HG02852 (cell line): ENCODE data around the gene SCAF4.
"Not testable (repeated sequence)": the region's sequence is repeated elsewhere in the genome, so short reads cannot be mapped to it uniquely, and the experiment has no call there.

Experiments used
- ATAC-seq: cut with Tn5 transposase; IDR thresholded peaks from one replicate; pipeline ENCODE4 v1.9.1; 2021; ENCODE audit warnings: mild to moderate bottlenecking, moderate library complexity; ENCODE audit not compliant: unreplicated experiment

The SCAF4 gene

DNA sequence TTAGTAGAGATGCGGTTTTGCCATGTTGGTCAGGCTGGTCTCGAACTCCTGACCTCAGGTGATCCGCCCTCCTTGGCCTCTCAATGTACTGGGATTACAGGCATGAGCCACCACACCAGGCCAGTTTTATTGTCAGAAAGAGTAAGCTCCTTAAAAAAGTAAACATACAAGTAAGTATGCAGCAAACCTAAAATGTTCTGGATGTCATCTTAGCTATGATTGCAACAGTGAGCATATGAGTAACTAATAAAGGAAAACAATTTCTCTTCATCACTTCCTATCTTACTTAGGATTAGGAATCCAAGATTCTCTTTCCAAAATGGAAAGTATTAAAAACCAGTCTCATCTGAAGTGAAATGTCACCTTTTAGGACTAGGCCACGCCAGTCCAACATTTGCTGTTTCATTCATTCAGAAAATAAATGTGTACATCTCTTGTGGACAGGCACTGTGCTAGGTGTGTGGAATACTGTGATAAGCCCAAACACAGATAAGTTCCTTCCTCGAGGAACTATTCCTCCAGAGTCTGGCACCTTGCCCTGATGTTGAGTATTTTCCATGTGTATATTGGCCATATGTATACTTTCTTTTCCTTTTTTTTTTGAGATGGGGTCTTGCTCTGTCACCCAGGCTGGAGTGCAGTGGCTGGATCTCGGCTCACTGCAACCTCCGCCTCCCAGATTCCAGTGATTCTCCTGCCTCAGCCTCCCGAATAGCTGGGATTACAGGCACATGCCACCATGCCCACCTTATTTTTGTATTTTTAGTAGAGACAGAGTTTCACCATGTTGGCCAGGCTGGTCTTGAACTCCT is 5.9 kb upstream of the SCAF4 start:
- not testable (repeated sequence) for ATAC-seq

DNA sequence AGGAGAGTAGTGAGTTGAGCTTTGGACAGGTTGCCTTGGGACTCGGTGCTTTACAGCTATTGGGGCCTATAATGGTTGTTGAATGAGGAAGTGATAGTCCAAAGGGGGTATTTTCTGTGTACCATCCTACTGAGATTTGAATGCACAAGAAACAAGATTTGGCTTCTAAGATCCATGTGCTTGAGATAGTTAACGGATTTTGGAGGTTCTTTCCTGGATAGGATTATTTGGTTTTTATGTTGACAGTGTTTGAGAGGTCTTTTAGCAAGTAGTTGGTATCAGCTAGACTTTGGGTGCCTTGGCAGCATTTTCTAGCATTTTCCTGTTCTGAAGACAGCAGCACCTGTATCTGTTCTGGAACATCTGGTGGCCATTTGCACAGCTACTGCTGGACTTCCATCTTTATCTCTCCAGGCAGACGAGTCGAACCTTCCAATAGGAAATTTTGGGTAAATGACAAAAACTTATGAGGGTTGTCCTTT is 3.6 kb upstream of the SCAF4 start:
- no peak for ATAC-seq

DNA sequence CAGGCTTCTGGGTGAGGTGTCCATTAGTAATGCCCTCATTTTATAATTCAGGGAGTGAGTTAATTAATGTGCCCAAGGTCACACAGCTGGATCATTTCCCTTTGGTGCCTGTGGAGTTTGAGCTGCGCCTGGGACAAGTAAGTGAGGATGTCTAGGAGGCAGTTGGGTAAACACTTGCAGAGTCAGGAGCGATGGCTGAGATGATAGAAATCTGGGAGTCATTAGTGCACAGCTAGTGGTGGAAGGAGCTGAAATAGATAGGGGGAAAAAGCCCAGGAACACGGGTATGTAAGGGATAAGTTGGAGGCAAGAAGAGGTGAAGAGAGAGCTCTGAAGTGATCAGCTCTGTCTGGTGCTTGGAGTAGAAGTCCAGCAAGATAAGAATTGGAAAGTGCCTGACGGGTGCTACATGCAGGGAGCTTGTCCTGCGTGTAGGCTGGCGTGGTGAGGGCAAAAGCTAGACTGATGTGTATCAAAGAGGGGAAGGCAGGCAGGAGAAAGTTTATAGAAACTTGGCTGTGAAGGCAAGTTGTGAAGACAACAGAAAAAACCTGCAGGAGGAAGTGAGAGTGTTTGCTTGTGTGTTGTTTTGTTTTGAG is 1.7 kb upstream of the SCAF4 start:
- no peak for ATAC-seq

DNA sequence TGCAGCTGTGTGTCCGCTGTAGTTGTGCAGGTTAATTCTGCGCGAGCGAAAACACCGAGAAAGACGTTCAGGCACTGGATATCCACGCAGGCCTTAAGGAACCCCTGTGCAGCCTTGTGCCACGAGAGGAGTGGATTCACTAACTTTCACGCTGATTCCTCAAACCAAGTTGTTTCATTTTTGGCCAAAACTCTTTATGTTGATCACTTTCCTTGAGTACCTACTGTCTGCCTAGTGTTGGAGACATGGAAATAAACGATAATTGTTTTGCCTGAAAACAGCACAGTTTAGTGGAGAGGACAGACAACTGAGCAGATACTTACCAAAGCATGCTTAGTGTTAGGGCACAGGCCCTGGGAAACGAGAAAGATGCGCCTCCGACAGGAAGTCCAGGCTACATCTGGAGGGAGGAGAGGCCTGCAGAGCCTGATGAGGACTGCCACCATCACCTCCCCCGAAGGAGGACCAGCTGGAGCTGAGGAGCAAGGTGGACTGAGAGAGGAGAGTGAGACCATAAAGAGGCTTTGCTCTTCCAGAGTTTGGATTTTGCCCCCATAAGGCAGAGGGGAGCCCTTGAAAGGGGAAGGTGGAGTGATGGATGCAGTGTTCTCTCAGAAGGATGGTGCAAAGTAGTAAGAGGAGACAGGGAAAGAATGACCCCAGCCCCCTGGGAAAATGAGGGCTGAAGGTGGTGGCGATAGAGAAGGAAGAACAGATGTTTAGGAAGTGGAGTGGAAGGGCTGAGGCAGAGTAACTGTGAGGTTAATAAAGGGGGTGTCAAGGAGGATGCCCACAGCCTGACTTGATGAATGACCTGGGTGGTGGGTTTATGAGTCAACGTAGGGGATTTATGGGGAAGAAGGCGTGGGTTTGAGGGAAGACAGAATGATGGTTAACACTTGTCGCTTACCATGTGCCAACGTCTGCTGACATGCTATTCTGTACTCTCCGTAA is 956 bp upstream of the SCAF4 start:
- no peak for ATAC-seq

DNA sequence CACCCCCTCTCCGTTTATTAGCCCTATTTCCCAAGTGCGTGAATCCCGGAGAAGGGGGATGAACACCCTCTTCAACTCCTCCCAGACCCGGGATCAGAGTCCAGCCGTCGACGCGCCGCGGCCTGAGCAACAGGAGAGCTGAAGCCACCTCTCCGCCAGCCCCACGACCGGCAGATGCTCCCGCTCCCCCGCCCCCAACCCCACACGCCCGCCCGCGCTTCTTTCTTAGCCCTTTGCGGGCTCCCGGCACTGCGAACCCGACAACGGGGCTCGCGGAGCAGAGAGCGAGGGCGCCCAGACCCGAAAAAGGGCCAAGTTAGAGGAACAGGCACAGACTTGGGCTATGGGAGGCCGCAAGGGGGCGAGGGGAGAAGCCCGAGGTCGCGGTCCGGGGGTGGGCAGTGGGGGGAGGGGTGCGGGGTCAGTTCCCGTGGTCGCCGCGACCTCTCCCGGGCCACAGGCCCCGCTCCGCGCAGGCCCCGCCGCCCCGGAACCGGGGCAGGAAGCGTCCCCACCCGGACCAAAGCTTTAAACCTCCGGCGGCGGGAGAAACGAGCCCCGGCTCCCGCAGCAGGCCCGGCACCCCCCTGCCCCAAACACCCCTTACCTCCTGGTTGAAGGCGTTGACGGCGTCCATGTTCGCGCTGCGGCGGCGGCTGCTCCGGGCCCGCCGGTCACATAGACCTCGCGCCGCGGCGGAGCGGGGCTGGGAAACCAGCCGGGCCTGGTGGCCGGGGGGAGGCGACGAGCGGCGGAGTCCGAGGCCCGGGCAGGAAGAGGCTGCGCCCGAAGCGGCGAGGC is 662 bp downstream of the SCAF4 start:
- peak; percentile 19 for ATAC-seq

DNA sequence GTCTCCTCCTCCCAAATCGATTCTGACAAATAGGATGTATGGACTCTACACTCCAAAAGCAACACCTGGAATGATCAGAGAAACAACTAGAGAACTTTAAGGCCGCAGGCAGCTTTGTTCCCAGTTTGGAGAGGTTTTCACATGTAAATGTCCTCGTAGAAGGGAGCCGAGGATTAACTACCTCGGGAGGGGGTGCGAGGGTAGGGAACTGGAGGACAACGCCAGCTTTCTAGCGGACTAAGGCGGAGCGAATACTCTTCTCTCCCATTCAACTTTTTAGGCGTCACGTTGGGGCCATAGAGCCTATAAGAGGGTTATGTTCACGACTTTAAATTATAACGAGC is 1.2 kb downstream of the SCAF4 start:
- no peak for ATAC-seq

DNA sequence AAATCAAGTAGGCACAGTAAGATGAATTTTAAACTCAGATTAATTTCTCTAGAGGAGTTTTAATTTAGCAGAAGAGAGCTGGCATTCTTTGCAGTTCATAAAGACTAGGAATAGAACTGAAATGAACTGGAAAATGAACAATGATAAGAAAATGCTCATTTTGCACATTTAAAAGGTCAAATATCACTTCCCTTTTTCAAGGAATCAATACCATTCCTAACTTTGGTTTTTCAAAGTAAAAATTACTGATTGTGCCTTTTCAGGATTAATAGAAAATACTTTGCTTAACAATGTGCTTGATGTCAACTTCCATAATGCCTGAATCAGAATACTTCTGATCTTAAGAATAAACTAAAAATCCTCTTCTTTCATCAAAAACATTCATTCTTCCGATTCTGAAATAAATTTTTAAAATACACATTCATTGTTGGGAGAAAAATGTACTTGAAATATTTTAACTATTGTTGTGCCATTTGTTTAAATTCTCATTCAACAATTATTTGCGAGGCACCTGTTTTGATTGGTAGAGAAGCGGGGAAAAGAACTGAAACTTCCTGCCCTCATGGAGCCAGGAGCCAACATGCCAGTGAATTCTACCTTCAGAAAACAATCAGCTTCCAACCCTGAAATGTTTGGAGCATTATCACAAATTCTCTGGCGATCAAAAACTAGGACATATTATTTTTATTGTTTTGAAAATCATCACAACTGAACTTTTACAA is 2.1 kb downstream of the SCAF4 start:
- no peak for ATAC-seq

DNA sequence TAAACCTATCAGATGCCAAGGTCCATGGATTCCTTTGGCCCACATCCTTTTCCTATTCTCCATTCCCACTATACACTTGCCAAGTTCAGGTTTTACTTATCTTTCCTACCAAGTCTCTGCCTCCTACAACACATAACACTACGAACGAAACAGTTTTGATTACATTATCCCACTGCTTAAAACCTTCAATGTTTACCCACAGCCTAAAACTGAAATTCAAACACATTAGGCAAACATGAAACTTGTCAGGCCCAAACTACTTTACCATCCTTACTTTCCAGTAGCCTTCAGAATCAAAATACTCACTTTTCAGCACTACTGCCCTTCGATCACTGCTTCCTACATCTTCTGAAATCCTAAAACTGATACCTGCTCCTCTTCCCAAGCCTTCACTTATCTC is 3.0 kb downstream of the SCAF4 start:
- ATAC-seq, result no peak

DNA sequence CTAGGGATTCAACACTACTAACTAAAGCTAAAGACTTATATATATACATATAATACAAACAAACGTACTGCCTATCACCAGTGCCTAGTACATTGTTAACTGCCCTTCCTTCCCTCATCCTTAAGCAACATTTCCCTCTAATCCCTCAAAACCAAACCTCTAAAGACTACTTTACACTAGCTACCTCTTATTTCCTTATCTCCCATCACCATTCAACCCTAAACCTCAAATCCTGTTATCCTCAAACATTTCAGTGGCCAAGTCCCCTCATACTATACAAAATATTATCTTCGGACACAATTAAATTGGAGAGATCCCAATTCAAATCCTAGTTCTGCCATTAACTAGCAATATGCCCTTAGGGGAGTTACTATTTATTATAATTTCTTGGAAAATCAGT is 3.7 kb downstream of the SCAF4 start:
- ATAC-seq, result no peak

DNA sequence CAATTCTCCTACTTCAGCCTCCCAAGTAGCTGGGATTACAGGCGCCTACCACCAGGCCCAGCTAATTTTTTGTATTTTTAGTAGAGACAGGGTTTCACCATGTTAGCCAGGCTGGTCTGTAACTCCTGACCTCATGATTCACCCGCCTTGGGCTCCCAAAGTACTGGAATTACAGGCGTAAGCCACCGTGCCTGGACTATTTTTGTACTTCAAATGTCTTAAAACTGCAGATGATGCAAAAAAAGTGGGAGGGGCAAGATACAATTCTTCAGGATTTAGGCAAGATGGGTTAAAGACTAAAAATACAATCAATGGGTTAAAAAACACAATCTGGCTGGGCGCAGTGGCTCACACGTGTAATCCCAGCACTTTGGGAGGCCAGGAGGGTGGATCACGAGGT is 4.7 kb downstream of the SCAF4 start:
- ATAC-seq, result no peak

DNA sequence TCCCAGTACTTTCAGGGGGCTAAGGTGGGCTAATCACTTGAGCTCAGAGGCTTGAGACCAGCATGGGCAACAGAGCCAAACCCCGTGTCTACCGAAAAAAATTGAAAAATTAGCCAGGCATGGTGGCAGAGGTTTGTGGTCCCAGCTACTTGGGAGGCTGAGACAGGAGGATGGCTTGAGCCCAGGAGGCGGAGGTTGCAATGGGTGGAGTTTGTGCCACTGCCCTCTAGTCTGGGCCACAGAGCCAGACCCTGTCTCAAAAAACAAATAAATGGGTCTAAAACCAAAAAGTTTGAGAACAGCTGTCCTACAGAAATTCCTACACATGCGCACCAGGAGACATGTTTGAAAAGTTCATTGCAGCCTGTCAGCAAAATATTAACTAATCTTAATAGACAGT is 5.5 kb downstream of the SCAF4 start:
- no peak for ATAC-seq

DNA sequence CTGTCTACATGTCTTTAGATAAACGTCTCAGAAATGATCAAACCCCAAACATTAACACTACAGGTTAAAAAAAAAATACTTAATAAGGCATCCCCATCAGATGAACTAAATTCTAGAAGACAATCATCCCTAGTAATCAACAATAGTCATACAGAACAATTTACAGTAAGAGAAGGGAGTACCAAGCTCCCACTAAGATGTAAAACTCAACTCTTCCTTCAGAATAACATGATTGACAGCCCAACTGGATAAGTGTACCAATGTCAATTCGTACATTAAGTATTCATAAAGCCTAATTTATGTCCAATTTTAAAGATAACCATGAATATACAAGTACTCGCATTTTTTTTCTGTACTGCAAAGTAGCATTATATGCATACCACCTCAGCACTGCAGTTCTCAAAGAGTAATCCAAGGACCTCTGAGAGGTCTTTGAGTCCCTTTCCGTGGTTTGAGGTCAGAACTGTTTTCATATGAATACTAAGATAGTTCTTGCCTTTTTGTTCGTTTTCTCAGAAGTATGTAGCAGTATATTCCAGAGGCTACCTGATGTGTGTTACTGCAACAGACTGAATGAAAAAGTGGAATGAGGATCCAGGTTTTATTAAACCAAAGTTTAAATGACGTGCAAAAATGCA is 6.6 kb downstream of the SCAF4 start:
- peak; percentile 60 for ATAC-seq

DNA sequence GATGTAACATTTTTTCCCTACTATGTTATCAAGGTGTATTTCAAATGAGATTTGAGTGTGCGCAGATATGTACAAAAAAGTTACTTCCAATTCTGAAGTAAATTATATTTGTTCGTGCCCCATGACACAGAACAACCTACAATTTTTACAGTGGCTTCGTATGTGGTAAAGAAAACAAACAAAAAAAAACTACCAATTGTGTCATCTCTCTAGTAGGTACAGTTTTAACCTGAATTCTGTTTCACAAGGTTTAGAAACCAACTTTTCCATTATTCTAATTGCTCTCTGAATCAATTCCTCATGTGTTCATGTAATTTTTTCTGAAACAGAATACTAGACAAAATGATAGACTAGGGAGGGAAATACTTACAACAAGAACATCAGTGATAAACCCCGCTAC is 7.4 kb downstream of the SCAF4 start:
- no peak for ATAC-seq

DNA sequence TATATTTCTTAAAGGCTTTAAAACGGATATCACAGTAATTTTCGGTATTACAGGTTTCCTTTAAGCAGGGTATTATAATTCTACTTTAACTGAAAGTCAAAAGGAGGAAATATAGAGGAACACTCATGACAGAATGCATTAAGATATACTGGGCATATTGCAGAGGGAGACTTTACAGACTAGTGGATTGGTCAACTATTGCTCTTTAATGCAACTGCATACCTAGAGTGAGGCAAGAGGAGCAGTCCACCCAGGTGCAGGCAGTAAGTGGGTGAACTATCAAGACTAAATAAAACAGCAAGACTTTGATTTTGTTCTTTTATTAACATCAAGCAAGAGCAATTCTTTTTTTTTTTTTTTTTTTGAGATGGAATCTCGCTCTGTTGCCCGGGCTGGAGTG is 10.5 kb downstream of the SCAF4 start:
- ATAC-seq, result no peak

DNA sequence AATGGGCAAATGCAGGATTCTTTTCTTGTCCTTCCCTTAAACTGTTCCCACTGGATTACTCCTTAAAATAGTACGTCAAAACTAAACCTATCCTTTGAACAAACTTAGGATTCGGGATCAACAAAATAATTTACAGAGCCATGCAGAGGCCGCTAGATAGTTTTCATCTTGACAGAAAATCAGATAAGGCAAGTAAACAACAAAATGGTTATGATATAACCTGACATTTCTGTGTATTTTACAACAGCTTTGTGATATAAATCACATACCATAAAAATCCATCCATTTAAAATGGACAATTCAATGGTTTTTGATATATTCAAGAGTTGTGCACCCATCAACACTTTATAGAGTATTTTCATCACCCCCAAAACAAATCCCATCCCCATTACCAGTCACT is 11.2 kb downstream of the SCAF4 start:
- ATAC-seq, result no peak

DNA sequence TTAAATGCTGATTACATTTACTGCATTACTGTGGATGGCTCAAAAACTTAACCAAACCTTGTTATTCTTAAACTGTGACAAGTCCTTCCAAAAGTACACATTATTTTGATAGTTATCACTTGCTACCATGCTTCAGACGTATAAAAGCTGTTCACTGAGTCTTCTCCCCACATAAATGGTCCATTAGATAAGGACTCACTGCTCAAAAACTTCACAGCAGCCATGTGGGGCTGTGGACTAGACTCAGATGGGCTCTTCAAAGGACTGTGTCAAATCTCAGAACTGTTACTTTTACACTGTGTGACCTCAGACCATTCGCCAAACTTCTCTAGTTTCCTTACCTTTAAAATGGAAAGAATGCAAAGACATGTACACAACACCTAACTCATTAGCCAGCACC is 11.6 kb downstream of the SCAF4 start:
- no peak for ATAC-seq

DNA sequence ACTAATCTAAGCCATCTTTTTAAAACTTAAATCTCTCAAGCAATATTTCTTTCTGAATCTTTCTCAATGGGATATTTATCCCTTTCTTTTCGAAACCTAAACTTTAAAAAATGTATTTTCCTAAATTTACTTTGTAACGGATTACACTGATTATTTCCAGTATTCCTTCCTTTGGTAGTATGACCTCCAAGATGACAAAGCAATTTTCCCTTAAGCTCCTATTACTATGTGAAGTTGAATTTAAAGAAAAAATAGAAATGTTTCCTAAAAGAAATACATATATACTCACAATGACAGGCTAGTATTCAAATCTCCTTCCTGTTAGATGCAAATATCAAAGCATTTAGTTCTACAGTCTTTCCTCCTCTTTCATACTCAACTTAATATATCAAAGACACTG is 15.8 kb downstream of the SCAF4 start:
- no peak for ATAC-seq

DNA sequence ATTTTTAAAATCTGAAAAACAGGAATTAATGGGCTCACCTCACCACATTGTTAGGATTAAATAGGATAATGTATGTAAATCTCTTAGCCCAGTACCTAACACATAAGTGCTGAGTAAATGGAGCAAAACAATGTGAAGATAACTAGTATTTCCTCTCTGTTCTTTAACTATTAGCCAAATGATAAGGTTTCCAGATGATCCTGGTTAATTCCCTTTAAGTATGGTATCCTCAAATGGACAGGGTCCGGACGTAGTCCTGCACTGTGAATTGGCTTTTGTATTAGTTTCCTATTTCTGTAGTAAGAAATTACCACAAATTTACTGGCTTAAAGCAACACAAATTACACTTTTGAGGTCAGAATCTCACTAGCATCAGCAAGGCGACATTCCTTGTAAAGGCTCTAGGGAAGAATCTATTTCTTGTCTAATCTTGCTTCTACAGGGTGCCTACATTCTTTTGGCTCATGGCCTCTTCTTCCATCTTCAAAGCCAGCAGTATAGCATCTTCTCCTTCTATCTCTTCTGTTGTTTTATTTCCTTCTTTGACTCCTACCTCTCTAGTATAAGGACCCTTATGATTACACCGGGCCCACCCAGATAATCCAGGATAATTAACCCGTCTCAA is 17.1 kb downstream of the SCAF4 start:
- no peak for ATAC-seq
